ENCODE data around the gene TRIAP1.
"Not testable (repeated sequence)": the region's sequence is repeated elsewhere in the genome, so short reads cannot be mapped to it uniquely, and the experiment has no call there.

TRIAP1 gene

DNA sequence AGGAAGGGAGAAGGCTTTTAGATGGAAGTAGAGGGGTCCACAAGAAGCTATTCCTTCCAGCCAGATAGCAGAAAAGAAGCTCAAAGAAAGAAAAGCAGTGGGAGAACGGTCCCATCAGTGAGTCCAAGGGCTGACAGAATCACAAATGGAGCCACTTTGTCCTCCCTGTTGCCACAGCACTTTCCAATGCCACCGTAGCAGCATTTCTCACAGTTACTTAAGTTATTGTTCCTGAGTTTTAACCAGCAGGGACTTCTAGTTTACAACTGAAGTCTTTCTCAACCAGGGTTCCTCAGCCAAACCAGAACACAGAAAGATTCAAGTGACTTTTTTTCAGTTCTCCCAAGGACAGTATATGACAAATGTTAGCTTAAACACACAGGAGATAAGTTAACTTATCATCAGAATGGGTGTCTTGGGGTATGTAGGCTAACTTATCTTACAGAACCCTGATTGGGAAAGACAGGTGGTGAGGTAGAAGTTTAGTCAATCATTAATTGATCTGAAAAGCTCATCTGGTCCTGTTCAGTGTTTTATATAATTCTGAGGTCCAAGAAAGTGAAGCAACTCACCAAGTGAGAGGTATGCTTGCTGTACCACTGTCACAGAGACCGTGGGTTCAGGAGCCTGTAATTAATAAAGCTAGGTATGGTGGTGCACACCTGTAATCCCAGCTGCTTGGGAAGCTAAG is 7.0 kb upstream of the TRIAP1 start:
- Histone ChIP-seq H3F3A (ENCODE audit: low read depth) (no peaks in the 10 kb centered on the region), H3K79me2 (ENCODE audit: insufficient read depth, low read length) (peaks cover 28% of the 10 kb centered on the region), H3K4me3 (ENCODE audit: low read length, poor library complexity, severe bottlenecking) (no peak overlapping the region), H4K20me1 (ENCODE audit: insufficient read depth, low read length, poor library complexity, severe bottlenecking) (peaks cover 6% of the 10 kb centered on the region), H3K4me1 (ENCODE audit: insufficient read depth, low read length, poor library complexity, severe bottlenecking) (no peaks in the 10 kb centered on the region), H3K36me3 (ENCODE audit: insufficient read depth, low read length) (peaks cover 35% of the 10 kb centered on the region; the same call in 1 of the 2 replicates), H2AFZ (ENCODE audit: low read length) (no peak overlapping the region), H3K27me3 (ENCODE audit: insufficient read depth, low read length, poor library complexity, severe bottlenecking) (no peaks in the 10 kb centered on the region), H3K9me3 (ENCODE audit: insufficient read depth, low read depth, low read length) (no peaks in the 10 kb centered on the region), H3K4me2 (ENCODE audit: low read depth, low read length, poor library complexity, severe bottlenecking) (no peak overlapping the region), H3K9me2 (replicated peaks; ENCODE audit: low read depth, low read length) (no peaks in the 10 kb centered on the region), H3K9ac (ENCODE audit: low read depth, low read length, poor library complexity, severe bottlenecking) (no peak overlapping the region)
- TF ChIP-seq, protein P1, sequence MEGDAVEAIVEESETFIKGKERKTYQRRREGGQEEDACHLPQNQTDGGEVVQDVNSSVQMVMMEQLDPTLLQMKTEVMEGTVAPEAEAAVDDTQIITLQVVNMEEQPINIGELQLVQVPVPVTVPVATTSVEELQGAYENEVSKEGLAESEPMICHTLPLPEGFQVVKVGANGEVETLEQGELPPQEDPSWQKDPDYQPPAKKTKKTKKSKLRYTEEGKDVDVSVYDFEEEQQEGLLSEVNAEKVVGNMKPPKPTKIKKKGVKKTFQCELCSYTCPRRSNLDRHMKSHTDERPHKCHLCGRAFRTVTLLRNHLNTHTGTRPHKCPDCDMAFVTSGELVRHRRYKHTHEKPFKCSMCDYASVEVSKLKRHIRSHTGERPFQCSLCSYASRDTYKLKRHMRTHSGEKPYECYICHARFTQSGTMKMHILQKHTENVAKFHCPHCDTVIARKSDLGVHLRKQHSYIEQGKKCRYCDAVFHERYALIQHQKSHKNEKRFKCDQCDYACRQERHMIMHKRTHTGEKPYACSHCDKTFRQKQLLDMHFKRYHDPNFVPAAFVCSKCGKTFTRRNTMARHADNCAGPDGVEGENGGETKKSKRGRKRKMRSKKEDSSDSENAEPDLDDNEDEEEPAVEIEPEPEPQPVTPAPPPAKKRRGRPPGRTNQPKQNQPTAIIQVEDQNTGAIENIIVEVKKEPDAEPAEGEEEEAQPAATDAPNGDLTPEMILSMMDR (conservative IDR thresholded peaks at IDR 0.05; ENCODE audit: low read length), result no peak
- no peak for TF ChIP-seq EZH2phosphoT487 (IDR thresholded peaks at IDR 0.05; ENCODE audit: borderline replicate concordance)

DNA sequence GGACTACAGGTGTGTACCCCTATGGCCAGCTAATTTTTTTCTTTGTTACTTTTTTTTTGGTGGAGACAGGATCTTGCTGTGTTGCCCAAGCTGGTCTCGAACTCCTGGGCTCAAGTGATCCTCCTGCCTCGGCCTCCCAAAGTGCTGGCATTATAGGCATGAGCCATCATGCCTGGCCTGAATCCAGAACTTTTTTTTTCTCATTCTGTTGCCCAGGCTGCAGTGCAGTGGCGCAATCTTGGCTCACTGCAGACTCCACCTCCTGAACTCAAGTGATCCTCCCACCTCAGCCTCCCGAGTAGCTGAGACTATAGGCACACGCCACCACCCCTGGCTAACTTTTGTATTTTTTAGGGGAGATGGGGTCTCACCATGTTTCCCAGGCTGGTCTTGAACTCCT is 6.3 kb upstream of the TRIAP1 start:
- not testable (repeated sequence) for H3K4me1 ChIP-seq (ENCODE audit: insufficient read depth, low read length, poor library complexity, severe bottlenecking); H3K9ac ChIP-seq (ENCODE audit: low read depth, low read length, poor library complexity, severe bottlenecking); H3K4me2 ChIP-seq (ENCODE audit: low read depth, low read length, poor library complexity, severe bottlenecking); H3K4me3 ChIP-seq (ENCODE audit: low read length, poor library complexity, severe bottlenecking); H3F3A ChIP-seq (ENCODE audit: low read depth); H2AFZ ChIP-seq (ENCODE audit: low read length); H3K27me3 ChIP-seq (ENCODE audit: insufficient read depth, low read length, poor library complexity, severe bottlenecking); H3K9me2 ChIP-seq (replicated peaks; ENCODE audit: low read depth, low read length); H3K9me3 ChIP-seq (ENCODE audit: insufficient read depth, low read depth, low read length)
- H3K79me2 ChIP-seq (ENCODE audit: insufficient read depth, low read length), result peaks cover 34% of the 10 kb centered on the region
- peaks cover 30% of the 10 kb centered on the region; the same call in 1 of the 2 replicates for H3K36me3 ChIP-seq (ENCODE audit: insufficient read depth, low read length)
- H4K20me1 ChIP-seq (ENCODE audit: insufficient read depth, low read length, poor library complexity, severe bottlenecking), result peaks cover 12% of the 10 kb centered on the region

DNA sequence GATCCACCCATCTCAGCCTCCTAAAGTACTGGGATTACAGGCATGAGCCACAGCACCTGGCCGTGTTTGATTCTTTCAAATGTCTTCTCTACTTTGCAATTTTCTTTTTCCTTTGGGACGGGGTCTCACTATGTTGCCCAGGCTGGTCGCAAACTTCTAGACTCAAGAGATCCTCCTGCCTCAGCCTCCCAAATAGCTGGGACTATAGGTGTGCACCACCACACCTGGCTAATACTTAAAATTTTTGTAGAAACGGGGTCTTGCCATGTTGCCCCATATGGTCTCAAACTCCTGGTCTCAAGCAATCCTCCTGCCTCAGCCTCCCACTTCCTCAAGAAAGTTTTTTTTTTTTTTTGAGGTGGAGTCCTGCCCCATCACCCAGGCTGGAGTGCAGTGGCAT is 1.8 kb upstream of the TRIAP1 start:
- Histone ChIP-seq H3K4me1 (ENCODE audit: insufficient read depth, low read length, poor library complexity, severe bottlenecking) (peaks cover 18% of the 10 kb centered on the region), H3K36me3 (ENCODE audit: insufficient read depth, low read length) (peaks cover 11% of the 10 kb centered on the region; the same call in 1 of the 2 replicates), H3F3A (ENCODE audit: low read depth) (no peaks in the 10 kb centered on the region), H3K79me2 (ENCODE audit: insufficient read depth, low read length) (peaks cover 77% of the 10 kb centered on the region), H3K4me3 (ENCODE audit: low read length, poor library complexity, severe bottlenecking) (peak overlapping the region; percentile 87), H3K9ac (ENCODE audit: low read depth, low read length, poor library complexity, severe bottlenecking) (peak overlapping the region; percentile 98), H2AFZ (ENCODE audit: low read length) (no peak overlapping the region), H3K4me2 (ENCODE audit: low read depth, low read length, poor library complexity, severe bottlenecking) (peak overlapping the region; percentile 75), H4K20me1 (ENCODE audit: insufficient read depth, low read length, poor library complexity, severe bottlenecking) (peaks cover 9% of the 10 kb centered on the region), H3K9me2 (replicated peaks; ENCODE audit: low read depth, low read length) (no peaks in the 10 kb centered on the region), H3K27me3 (ENCODE audit: insufficient read depth, low read length, poor library complexity, severe bottlenecking) (no peaks in the 10 kb centered on the region), H3K9me3 (ENCODE audit: insufficient read depth, low read depth, low read length) (no peaks in the 10 kb centered on the region)
- TF ChIP-seq, protein P1 (conservative IDR thresholded peaks at IDR 0.05; ENCODE audit: low read length), result no peak
- no peak for TF ChIP-seq EZH2phosphoT487 (IDR thresholded peaks at IDR 0.05; ENCODE audit: borderline replicate concordance)

DNA sequence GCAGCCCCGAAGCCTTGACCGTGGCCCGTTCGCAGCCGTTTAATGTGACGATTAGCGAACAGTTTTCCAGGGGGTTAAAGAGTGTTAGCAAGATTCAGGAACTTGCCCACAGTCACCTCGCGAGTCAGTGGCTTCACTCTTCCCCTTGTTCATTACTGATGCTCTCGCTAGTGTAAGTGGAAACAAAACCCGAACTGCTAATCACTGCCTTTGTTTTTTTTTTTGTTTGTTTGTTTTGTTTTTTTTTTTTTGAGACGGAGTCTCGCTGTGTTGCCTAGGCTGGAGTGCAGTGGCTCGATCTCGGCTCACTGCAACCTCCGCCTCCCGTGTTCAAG is 627 bp upstream of the TRIAP1 start:
- H3K27me3 ChIP-seq (ENCODE audit: insufficient read depth, low read length, poor library complexity, severe bottlenecking); H3K9me2 ChIP-seq (replicated peaks; ENCODE audit: low read depth, low read length); H3K36me3 ChIP-seq (ENCODE audit: insufficient read depth, low read length); H3F3A ChIP-seq (ENCODE audit: low read depth); H3K9me3 ChIP-seq (ENCODE audit: insufficient read depth, low read depth, low read length): not testable (repeated sequence)
- Histone ChIP-seq H2AFZ (ENCODE audit: low read length) (peak overlapping the region; percentile 81), H3K79me2 (ENCODE audit: insufficient read depth, low read length) (peaks cover 84% of the 10 kb centered on the region), H3K9ac (ENCODE audit: low read depth, low read length, poor library complexity, severe bottlenecking) (peak overlapping the region; percentile 98), H4K20me1 (ENCODE audit: insufficient read depth, low read length, poor library complexity, severe bottlenecking) (peaks cover 11% of the 10 kb centered on the region), H3K4me3 (ENCODE audit: low read length, poor library complexity, severe bottlenecking) (peak overlapping the region; percentile 87), H3K4me2 (ENCODE audit: low read depth, low read length, poor library complexity, severe bottlenecking) (peak overlapping the region; percentile 75), H3K4me1 (ENCODE audit: insufficient read depth, low read length, poor library complexity, severe bottlenecking) (peaks cover 18% of the 10 kb centered on the region)
